Uterus (tissue), 2 donors: ENCODE data around the gene MAP2K7.

Source experiments
- CTCF ChIP-seq, 4 experiments: fragments of 200-600 bp in 2 of 4; fragments of 450-650 bp in 2 of 4; sonication (generic) in 2 of 4; IDR thresholded peaks; one replicate each; pipeline ENCODE4 v1.5.1; 2016 to 2019; ENCODE audit warnings: antibody characterized with exemption in 4 of 4, mild to moderate bottlenecking in 2 of 4, moderate library complexity in 1 of 4
- POLR2A ChIP-seq, 2 donors: fragments of 450-650 bp; IDR thresholded peaks; one replicate each; pipeline ENCODE4 v1.6.1; 2016; ENCODE audit warnings: antibody characterized with exemption in 2 of 2, mild to moderate bottlenecking in 1 of 2, moderate library complexity in 1 of 2

- no peak for TF ChIP-seq CTCF (IDR thresholded peaks at IDR 0.05)
- no peak for TF ChIP-seq POLR2A (IDR thresholded peaks at IDR 0.05)
These were observed 670 bp downstream of the MAP2K7 start for GRCh38 chr19:7904074-7905020.
